ENCODE measurements around the gene PEX11G.

Gene PEX11G

GRCh38 chr19:7492558-7492957, 3.7 kb upstream of the PEX11G start:
- TF ChIP-seq GATA2 (IDR thresholded peaks at IDR 0.05; ENCODE audit: low read depth, low read length), result no peak
- TF ChIP-seq GATA3 (IDR thresholded peaks at IDR 0.05; ENCODE audit: low read depth, low read length), result no peak

GRCh38 chr19:7492142-7492541, 3.3 kb upstream of the PEX11G start:
- TF ChIP-seq GATA2 (IDR thresholded peaks at IDR 0.05; ENCODE audit: low read depth, low read length), result no peak
- no peak for TF ChIP-seq GATA3 (IDR thresholded peaks at IDR 0.05; ENCODE audit: low read depth, low read length)

DNA sequence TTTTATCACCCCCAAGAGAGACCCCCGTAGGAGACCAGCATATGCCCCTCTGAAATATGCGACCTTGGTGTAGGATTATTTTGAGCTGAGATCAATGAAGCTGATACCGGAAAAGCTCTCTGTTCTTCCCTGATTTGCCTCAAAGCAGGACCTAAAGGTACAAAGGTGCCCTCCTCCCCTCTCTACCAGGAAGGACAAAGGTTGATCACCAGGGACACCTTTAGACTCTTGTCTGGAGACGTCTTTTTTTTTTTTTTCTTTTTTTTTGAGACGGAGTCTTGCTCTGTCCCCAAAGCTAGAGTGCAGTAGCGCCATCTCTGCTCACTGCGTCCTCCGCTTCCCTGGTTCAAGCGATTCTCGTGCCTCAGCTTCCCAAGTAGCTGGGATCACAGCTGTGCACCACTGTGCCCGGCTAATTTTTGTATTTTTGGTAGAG, 792 bp upstream of the PEX11G start:
- TF ChIP-seq GATA2 (IDR thresholded peaks at IDR 0.05; ENCODE audit: low read depth, low read length), result 0 out of 2 replicates have a peak, but pooled peaks have one; percentile 28
- TF ChIP-seq GATA3 (IDR thresholded peaks at IDR 0.05; ENCODE audit: low read depth, low read length), result no peak

- TF ChIP-seq GATA2 (IDR thresholded peaks at IDR 0.05; ENCODE audit: low read depth, low read length) (no peak), GATA3 (IDR thresholded peaks at IDR 0.05; ENCODE audit: low read depth, low read length) (no peak)
These were observed 1.9 kb downstream of the PEX11G start for GRCh38 chr19:7486923-7487322.

- no peak for TF ChIP-seq GATA3 (IDR thresholded peaks at IDR 0.05; ENCODE audit: low read depth, low read length)
- TF ChIP-seq GATA2 (IDR thresholded peaks at IDR 0.05; ENCODE audit: low read depth, low read length), result peak; percentile 98
These were observed 5.1 kb downstream of the PEX11G start for GRCh38 chr19:7483720-7484201.

DNA sequence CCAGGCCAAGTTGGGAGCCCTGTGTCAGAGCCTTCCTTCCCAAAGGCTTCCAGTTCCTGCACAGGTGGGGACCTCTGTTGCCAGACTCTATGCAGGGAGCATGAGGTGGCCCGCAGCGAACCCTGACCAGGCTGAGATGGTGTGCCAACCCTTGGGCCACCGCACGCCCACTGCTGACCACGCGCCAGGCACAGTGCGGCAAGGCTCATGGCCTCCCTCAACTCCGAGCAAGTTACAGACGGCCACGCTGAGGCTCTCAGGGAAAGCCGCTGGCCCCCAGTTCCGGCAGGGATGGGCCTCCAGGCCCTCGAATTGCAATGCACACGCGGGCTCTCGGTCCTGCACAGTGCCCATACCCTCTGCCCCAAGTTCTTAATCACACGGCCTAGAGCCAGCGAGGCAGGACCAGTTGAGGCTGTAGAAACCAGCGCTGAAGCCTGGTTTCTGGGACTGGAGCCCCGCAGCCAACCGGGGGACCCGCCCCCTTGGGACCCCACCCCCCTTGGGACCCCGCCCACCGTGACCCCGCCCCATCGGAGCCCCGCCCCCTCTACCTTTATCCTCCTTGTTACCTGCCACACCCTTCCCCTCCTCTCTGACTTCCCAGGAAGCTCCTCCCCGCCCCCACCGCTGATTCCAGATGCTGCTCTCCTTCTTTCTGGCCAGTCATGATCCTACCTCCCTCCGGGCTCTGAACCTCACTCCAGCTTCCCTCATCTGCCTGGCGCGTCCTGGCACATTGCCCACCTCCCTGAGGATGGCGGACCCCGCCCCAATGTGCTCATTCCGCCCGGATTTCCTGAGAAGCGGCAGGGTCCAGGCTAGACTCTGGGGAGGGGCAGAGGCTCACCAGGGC, 6.0 kb downstream of the PEX11G start:
- TF ChIP-seq GATA2 (IDR thresholded peaks at IDR 0.05; ENCODE audit: low read depth, low read length), result no peak
- TF ChIP-seq GATA3 (IDR thresholded peaks at IDR 0.05; ENCODE audit: low read depth, low read length), result no peak

GRCh38 chr19:7480970-7481255, 7.9 kb downstream of the PEX11G start:
- TF ChIP-seq GATA2 (IDR thresholded peaks at IDR 0.05; ENCODE audit: low read depth, low read length), result no peak
- no peak for TF ChIP-seq GATA3 (IDR thresholded peaks at IDR 0.05; ENCODE audit: low read depth, low read length)

DNA sequence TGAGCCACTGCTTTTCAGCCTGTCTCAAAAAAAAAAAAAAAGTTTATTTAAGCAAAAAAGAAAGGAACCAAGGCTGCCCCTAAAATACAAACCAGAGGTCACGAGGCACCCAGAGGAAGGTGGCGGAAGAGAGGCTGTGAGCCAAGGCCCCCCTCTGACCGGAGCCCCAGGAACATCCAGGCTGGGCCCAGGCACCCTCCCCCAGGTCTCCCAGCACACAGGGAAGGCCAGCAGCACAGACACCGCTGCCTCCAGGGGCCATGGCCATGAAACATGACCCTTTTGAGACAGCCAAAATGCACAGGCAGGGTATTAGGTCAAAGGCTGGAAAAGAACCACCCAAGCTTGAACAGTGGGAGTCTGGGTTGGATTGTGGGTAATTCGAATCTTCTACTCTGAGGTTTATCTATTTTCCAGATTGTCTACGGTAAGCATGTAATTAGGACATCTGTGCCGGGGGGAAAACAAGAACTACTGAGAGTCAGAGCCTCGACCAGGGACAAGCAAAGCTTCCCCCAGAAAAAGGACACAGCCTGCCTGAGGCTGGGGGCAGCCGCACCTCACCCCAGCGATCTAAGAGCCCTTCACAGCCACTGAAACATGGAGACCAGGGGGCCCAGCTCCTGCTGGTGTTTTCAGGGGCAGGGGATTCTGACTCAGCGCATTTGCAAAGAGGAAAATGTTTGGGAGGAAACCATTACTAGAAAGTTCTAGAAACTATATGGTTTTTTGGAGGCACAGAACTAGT, 8.4 kb downstream of the PEX11G start:
- TF ChIP-seq GATA3 (IDR thresholded peaks at IDR 0.05; ENCODE audit: low read depth, low read length) (no peak), GATA2 (IDR thresholded peaks at IDR 0.05; ENCODE audit: low read depth, low read length) (no peak)

DNA sequence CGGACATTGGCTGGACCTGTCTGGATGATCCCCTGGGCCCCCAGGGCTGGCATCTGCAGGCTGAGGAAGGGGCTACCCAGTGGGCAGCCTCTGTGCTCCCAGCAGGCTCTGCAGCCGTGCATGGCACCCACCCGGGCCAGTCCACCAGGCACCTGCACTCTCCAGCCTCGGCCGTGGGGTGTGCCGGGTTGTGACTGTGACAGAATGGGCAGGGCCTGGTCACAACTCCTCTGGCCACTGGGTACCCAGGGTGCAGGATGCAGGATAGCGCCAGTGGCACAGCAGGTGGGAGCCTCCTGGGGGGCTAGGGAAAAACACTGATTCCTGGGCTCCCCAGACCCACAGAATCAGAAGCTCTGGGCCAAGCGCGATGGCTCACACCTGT, 10.0 kb downstream of the PEX11G start:
- TF ChIP-seq GATA3 (IDR thresholded peaks at IDR 0.05; ENCODE audit: low read depth, low read length), result no peak
- no peak for TF ChIP-seq GATA2 (IDR thresholded peaks at IDR 0.05; ENCODE audit: low read depth, low read length)

GRCh38 chr19:7478173-7478842, 10.5 kb downstream of the PEX11G start:
- no peak for TF ChIP-seq GATA3 (IDR thresholded peaks at IDR 0.05; ENCODE audit: low read depth, low read length)
- no peak for TF ChIP-seq GATA2 (IDR thresholded peaks at IDR 0.05; ENCODE audit: low read depth, low read length)

DNA sequence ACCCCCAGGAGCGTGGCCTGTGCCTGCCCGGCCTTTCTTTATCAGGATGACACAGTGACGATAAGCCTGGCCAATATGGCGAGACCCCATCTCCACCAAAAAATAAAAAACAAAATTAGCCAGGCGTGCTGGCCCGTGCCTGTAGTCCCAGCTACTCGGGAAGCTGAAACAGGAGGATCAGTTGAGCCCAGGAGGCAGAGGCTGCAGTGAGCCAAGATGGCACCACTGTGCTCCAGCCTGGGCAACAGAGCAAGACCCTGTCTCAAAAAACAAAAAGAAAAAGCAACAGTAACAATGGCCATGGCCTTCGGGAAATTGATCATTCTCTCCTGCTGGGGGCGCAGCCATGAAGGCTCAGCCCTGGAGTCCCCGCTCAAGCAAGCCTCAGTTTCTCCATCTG, 11.1 kb downstream of the PEX11G start:
- TF ChIP-seq GATA2 (IDR thresholded peaks at IDR 0.05; ENCODE audit: low read depth, low read length) (no peak), GATA3 (IDR thresholded peaks at IDR 0.05; ENCODE audit: low read depth, low read length) (no peak)

DNA sequence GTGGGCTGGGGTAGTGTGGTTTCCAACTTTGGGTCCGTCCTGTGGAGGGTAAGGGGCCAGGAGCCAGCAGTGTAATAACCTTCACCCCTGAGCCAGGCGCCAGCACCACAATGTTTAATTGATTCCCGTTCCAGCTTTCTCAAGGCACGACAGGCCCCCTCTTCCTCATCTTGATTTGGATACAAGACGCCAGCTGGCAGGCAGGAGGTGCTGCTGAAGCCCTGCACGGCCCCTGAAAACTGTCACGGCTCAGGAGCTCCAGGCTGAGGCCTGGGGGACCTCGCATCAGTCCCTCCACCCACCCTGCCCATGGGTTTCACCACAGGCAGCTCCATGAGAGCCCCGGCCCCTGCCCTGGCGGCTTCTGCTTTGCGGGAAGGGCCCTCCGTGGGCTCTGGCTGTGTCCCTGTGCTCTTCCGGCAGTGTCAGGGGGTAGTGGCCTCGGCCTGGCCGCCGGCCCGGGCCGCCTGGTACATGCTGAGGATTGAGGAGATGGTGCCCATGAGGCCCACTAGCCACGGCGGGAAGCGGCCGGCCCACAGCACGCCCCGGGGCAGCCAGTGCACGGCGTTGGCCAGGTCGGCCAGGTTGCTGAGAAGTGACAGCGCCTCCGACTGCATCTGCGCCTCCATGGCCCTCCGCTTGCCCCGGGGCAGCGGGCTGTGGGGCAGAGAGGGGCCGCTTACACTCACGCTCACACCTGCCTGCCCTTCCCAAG, 11.9 kb downstream of the PEX11G start:
- TF ChIP-seq GATA2 (IDR thresholded peaks at IDR 0.05; ENCODE audit: low read depth, low read length), result no peak
- no peak for TF ChIP-seq GATA3 (IDR thresholded peaks at IDR 0.05; ENCODE audit: low read depth, low read length)

- no peak for TF ChIP-seq GATA3 (IDR thresholded peaks at IDR 0.05; ENCODE audit: low read depth, low read length)
- no peak; the same call in 1 of the 2 replicates for TF ChIP-seq GATA2 (IDR thresholded peaks at IDR 0.05; ENCODE audit: low read depth, low read length)
These were observed 12.6 kb downstream of the PEX11G start for GRCh38 chr19:7476241-7476640.

GRCh38 chr19:7475665-7476064, 13.2 kb downstream of the PEX11G start:
- TF ChIP-seq GATA2 (IDR thresholded peaks at IDR 0.05; ENCODE audit: low read depth, low read length) (no peak), GATA3 (IDR thresholded peaks at IDR 0.05; ENCODE audit: low read depth, low read length) (no peak)

Data from SH-SY5Y (cell line).